ENCODE results near the gene ANOS1.
"Not testable (repeated sequence)": the region's sequence is repeated elsewhere in the genome, so short reads cannot be mapped to it uniquely, and the experiment has no call there.

The ANOS1 gene

DNA sequence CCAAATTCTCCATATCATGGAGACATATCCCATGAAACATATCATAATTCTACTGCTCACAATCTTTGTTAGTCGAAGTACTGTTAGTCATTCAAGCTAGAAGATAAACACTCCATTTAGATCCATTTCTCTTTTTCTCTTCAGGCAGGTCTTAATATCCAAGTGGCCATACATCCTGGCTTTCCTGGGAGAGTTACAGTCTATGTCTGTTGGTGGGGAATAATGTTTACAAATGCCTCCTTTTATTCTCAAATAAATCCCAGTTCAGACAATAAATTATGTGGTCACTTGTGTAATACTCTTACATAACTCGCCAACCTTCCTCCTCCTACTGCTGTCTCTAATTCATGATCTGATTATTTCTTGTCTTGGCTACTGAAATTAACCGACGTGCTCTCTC, 185.2 kb downstream of the ANOS1 start:
- no peak for DNase-seq (ENCODE audit: low read depth)
- H3K4me3 ChIP-seq (ENCODE audit: control insufficient read depth, low read depth, low read length): no peak overlapping the region
- no peak for TF ChIP-seq CTCF (IDR thresholded peaks at IDR 0.05; ENCODE audit: control insufficient read depth, insufficient read depth, low read depth, low read length, missing control alignments)

- DNase-seq (ENCODE audit: low read depth): no peak
- TF ChIP-seq CTCF (IDR thresholded peaks at IDR 0.05; ENCODE audit: control insufficient read depth, insufficient read depth, low read depth, low read length, missing control alignments): no peak
- H3K4me3 ChIP-seq (ENCODE audit: control insufficient read depth, low read depth, low read length): no peak overlapping the region
These were observed 211.1 kb downstream of the ANOS1 start for GRCh38 chrX:8520791-8521190.

- DNase-seq (ENCODE audit: low read depth): no peak
- no peak for TF ChIP-seq CTCF (IDR thresholded peaks at IDR 0.05; ENCODE audit: control insufficient read depth, insufficient read depth, low read depth, low read length, missing control alignments)
- H3K4me3 ChIP-seq (ENCODE audit: control insufficient read depth, low read depth, low read length): no peak overlapping the region
These were observed 211.8 kb downstream of the ANOS1 start for GRCh38 chrX:8520178-8520577.

- no peak for TF ChIP-seq CTCF (IDR thresholded peaks at IDR 0.05; ENCODE audit: control insufficient read depth, insufficient read depth, low read depth, low read length, missing control alignments)
- no peak overlapping the region for H3K4me3 ChIP-seq (ENCODE audit: control insufficient read depth, low read depth, low read length)
- peak; percentile 32 for DNase-seq (ENCODE audit: low read depth)
These were observed 227.5 kb downstream of the ANOS1 start for GRCh38 chrX:8504451-8504850.

DNA sequence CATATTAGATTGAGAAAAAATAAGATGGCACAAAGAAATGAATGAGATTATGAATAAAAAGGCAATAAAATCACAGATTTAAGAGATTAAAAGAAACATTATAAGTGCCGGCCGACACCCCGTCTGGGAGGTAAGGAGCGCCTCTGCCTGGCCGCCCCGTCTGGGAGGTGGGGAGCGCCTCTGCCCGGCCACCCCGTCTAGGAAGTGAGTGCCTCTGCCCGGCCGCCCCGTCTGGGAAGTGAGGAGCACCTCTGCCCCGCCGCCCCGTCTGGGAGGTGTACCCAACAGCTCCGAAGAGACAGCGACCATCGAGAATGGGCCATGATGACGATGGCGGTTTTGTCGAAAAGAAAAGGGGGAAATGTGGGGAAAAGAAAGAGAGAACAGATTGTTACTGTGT, 229.8 kb downstream of the ANOS1 start:
- H3K4me3 ChIP-seq (ENCODE audit: control insufficient read depth, low read depth, low read length); DNase-seq (ENCODE audit: low read depth): not testable (repeated sequence)

GRCh38 chrX:8500203-8500602, 231.7 kb downstream of the ANOS1 start:
- H3K4me3 ChIP-seq (ENCODE audit: control insufficient read depth, low read depth, low read length): no peak overlapping the region
- DNase-seq (ENCODE audit: low read depth): no peak
- no peak for TF ChIP-seq CTCF (IDR thresholded peaks at IDR 0.05; ENCODE audit: control insufficient read depth, insufficient read depth, low read depth, low read length, missing control alignments)

GRCh38 chrX:8495036-8495435, 236.9 kb downstream of the ANOS1 start:
- not testable (repeated sequence) for H3K4me3 ChIP-seq (ENCODE audit: control insufficient read depth, low read depth, low read length); DNase-seq (ENCODE audit: low read depth)

- no peak overlapping the region for H3K4me3 ChIP-seq (ENCODE audit: control insufficient read depth, low read depth, low read length)
- no peak for DNase-seq (ENCODE audit: low read depth)
- no peak for TF ChIP-seq CTCF (IDR thresholded peaks at IDR 0.05; ENCODE audit: control insufficient read depth, insufficient read depth, low read depth, low read length, missing control alignments)
These were observed 247.5 kb downstream of the ANOS1 start for GRCh38 chrX:8484360-8484949.
